Measurements from ENCODE around the gene PCBP3. TPM values are rescaled to one million over a fixed set of nuclear protein-coding genes. Genes with fewer than 3 reads are reported as not detected.
"Not testable (repeated sequence)": the region's sequence is repeated elsewhere in the genome, so short reads cannot be mapped to it uniquely, and the experiment has no call there.

Gene PCBP3
- total RNA-seq, 2 donors from 2014 or later, result 0.77 to 17.2 TPM

DNA sequence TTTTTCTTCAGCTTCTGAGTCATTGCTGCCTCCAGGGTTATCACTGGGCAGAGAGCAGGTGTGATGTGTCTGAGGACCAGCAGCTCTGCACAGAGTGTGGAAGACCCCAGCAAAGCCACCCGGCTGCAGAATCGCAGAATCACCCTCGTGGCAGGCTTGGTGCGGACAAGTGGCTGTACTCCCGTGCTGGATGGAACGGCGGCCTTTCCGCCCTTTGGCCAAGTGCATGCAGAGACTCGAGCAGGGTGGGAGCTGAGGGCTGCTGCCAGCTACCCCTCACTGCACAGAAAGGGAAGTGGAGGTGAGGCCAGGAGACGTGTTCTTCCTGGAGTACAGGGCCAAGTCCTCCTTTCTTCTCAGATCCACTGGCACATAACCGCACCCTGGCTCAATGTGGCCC, 162.5 kb downstream of the PCBP3 start:
- Histone ChIP-seq H3K36me3 (no peaks in the 10 kb centered on the region), H3K27me3 (replicated peaks; ENCODE audit: insufficient read depth) (no peaks in the 10 kb centered on the region), H3K9me3 (no peaks in the 10 kb centered on the region), H3K4me1 (replicated peaks) (no peaks in the 10 kb centered on the region), H3K4me3 (no peak overlapping the region), H3K27ac (no peak overlapping the region)
- intact Hi-C loops (cut with DNase I), result no loop called here
- WGBS, result 83% methylated on average over 11 of the region's 11 CpGs
- TF ChIP-seq POLR2A (IDR thresholded peaks at IDR 0.05) (no peak), POLR2AphosphoS5 (IDR thresholded peaks at IDR 0.05) (no peak)
- TF ChIP-seq, protein P1, sequence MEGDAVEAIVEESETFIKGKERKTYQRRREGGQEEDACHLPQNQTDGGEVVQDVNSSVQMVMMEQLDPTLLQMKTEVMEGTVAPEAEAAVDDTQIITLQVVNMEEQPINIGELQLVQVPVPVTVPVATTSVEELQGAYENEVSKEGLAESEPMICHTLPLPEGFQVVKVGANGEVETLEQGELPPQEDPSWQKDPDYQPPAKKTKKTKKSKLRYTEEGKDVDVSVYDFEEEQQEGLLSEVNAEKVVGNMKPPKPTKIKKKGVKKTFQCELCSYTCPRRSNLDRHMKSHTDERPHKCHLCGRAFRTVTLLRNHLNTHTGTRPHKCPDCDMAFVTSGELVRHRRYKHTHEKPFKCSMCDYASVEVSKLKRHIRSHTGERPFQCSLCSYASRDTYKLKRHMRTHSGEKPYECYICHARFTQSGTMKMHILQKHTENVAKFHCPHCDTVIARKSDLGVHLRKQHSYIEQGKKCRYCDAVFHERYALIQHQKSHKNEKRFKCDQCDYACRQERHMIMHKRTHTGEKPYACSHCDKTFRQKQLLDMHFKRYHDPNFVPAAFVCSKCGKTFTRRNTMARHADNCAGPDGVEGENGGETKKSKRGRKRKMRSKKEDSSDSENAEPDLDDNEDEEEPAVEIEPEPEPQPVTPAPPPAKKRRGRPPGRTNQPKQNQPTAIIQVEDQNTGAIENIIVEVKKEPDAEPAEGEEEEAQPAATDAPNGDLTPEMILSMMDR (IDR thresholded peaks at IDR 0.05), result no peak
- DNase-seq (ENCODE audit: low spot score), result no peak

DNA sequence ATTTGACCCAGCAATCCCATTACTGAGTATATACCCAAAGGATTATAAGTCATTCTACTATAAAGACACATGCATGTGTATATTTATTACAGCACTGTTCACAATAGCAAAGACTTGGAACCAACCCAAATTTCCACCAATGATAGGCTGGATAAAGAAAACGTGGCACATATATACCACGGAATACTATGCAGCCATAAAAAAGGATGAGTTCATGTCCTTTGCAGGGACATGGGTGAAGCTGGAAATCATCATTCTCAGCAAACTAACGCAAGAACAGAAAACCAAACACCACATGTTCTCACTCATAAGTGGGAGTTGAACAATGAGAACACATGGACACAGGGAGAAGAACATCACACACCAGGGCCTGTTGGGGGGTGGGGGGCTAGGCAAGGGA, 165.1 kb downstream of the PCBP3 start:
- WGBS, result 94% methylated on average over 3 of the region's 3 CpGs
- H3K27me3 ChIP-seq (replicated peaks; ENCODE audit: insufficient read depth); intact Hi-C loops (cut with DNase I); H3K4me3 ChIP-seq; H3K4me1 ChIP-seq (replicated peaks); H3K9me3 ChIP-seq; H3K36me3 ChIP-seq; DNase-seq (ENCODE audit: low spot score); H3K27ac ChIP-seq: not testable (repeated sequence)

DNA sequence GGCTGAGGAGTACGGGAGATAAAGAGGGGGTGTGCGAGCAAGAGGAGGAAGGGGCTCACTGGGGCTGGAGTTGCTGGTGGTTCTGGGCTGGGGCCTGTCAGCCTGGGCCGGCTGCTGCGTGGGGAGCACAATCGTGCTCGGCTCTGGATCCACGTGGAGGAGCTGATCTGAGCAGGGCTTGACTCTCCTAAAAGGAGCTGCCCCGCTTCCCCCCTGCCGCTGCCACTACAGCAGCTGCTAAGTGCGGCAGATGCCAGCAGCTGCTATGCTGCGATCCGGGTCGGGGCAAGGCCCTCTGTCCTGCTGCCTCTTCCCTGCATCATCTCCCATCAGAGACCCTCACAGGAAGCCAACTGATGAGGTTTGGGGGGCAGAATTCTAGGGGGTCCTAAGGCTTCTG, 165.9 kb downstream of the PCBP3 start:
- no peaks in the 10 kb centered on the region for H3K36me3 ChIP-seq
- no peaks in the 10 kb centered on the region for H3K9me3 ChIP-seq
- DNase-seq (ENCODE audit: low spot score), result no peak
- WGBS, result 76% methylated on average over 13 of the region's 13 CpGs
- no peak overlapping the region for H3K4me3 ChIP-seq
- intact Hi-C loops (cut with DNase I), result no loop called here
- no peaks in the 10 kb centered on the region for H3K27me3 ChIP-seq (replicated peaks; ENCODE audit: insufficient read depth)
- no peak overlapping the region for H3K27ac ChIP-seq
- TF ChIP-seq, protein P1 (IDR thresholded peaks at IDR 0.05), result no peak
- TF ChIP-seq POLR2AphosphoS5 (IDR thresholded peaks at IDR 0.05) (no peak), POLR2A (IDR thresholded peaks at IDR 0.05) (no peak)
- no peaks in the 10 kb centered on the region for H3K4me1 ChIP-seq (replicated peaks)

DNA sequence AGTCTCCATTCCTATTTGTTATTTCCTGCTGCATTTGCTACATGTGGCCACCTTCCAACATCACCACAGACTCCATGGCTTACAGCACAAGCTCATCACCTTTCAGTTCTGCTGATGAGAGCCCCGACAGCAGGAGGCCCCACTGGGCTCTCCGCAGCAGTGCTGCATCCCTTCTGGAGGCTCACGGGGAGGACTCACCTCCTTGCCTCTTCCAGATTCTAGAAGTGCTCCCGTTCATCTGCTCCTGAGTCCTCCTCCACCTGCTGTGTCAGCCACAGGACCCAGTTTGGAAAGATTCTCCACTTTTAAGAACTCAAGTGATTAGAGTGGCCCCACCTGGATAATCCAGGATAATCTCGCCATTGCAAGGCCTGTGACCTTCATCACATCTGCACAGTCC, 167.6 kb downstream of the PCBP3 start:
- TF ChIP-seq POLR2AphosphoS5 (IDR thresholded peaks at IDR 0.05) (no peak), POLR2A (IDR thresholded peaks at IDR 0.05) (no peak)
- TF ChIP-seq, protein P1 (IDR thresholded peaks at IDR 0.05), result no peak
- WGBS, result 77% methylated on average over 5 of the region's 5 CpGs

DNA sequence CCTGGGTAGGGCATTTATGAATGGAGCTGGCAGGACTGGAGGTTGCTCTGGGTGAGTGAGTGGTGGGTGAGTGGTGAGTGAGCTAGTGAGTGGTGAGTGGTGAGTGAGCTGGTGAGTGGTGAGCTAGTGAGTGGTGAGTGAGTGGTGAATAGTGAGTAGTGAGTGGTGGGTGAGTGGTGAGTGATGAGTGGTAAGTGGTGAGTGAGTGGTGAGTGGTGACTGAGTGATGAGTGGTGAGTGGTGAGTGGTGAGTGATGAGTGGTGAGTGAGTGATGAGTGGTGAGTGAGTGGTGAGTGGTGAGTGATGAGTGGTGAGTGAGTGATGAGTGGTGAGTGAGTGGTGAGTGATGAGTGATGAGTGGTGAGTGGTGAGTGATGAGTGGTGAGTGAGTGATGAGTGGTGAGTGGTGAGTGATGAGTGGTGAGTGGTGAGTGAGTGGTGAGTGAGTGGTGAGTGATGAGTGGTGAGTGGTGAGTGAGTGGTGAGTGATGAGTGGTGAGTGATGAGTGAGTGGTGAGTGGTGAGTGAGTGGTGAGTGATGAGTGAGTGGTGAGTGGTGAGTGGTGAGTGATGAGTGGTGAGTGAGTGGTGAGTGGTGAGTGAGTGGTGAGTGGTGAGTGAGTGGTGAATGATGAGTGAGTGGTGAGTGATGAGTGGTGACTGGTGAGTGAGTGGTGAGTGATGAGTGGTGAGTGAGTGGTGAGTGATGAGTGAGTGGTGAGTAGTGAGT, 170.8 kb downstream of the PCBP3 start:
- H3K4me3 ChIP-seq; H3K27me3 ChIP-seq (replicated peaks; ENCODE audit: insufficient read depth); intact Hi-C loops (cut with DNase I); H3K36me3 ChIP-seq; H3K4me1 ChIP-seq (replicated peaks); H3K27ac ChIP-seq; H3K9me3 ChIP-seq; DNase-seq (ENCODE audit: low spot score): not testable (repeated sequence)

More for the DNA sequence above, 167.6 kb downstream of the PCBP3 start:
- no peak overlapping the region for H3K4me3 ChIP-seq
- no peak overlapping the region for H3K27ac ChIP-seq
- H3K4me1 ChIP-seq (replicated peaks), result no peaks in the 10 kb centered on the region
- no peaks in the 10 kb centered on the region for H3K9me3 ChIP-seq
- no peaks in the 10 kb centered on the region for H3K36me3 ChIP-seq
- intact Hi-C loops (cut with DNase I), result no loop called here
- DNase-seq (ENCODE audit: low spot score), result no peak
- no peaks in the 10 kb centered on the region for H3K27me3 ChIP-seq (replicated peaks; ENCODE audit: insufficient read depth)

DNA sequence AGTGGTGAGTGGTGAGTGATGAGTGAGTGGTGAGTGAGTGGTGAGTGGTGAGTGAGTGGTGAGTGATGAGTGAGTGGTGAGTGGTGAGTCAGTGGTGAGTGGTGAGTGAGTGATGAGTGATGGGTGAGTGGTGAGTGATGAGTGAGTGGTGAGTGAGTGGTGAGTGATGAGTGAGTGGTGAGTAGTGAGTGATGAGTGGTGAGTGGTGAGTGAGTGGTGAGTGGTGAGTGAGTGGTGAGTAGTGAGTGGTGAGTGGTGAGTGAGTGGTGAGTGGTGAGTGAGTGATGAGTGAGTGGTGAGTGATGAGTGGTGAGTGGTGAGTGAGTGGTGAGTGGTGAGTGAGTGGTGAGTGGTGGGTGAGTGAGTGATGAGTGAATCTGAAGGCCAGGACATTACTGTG, 172.3 kb downstream of the PCBP3 start:
- H3K27me3 ChIP-seq (replicated peaks; ENCODE audit: insufficient read depth); H3K36me3 ChIP-seq; intact Hi-C loops (cut with DNase I); H3K4me3 ChIP-seq; DNase-seq (ENCODE audit: low spot score); H3K9me3 ChIP-seq; H3K4me1 ChIP-seq (replicated peaks); H3K27ac ChIP-seq: not testable (repeated sequence)
